ENCODE data around the gene CDS1.
"Not testable (repeated sequence)": the region's sequence is repeated elsewhere in the genome, so short reads cannot be mapped to it uniquely, and the experiment has no call there.

Gene CDS1

GRCh38 chr4:84673475-84674240, 90.7 kb downstream of the CDS1 start:
- peak; percentile 92 for DNase-seq (ENCODE audit: low read depth)

GRCh38 chr4:84677093-84677492, 94.2 kb downstream of the CDS1 start:
- no peak for DNase-seq (ENCODE audit: low read depth)

GRCh38 chr4:84677995-84678394, 95.1 kb downstream of the CDS1 start:
- no peak for DNase-seq (ENCODE audit: low read depth)

GRCh38 chr4:84678976-84679744, 96.2 kb downstream of the CDS1 start:
- no peak for DNase-seq (ENCODE audit: low read depth)

- DNase-seq (ENCODE audit: low read depth), result no peak
These were observed 98.0 kb downstream of the CDS1 start for GRCh38 chr4:84680956-84681355.

GRCh38 chr4:84681486-84682274, 98.8 kb downstream of the CDS1 start:
- DNase-seq (ENCODE audit: low read depth), result peak; percentile 87

GRCh38 chr4:84682661-84683060, 99.7 kb downstream of the CDS1 start:
- DNase-seq (ENCODE audit: low read depth), result not testable (repeated sequence)

- no peak for DNase-seq (ENCODE audit: low read depth)
These were observed 100.3 kb downstream of the CDS1 start for GRCh38 chr4:84683064-84683850.

- no peak for DNase-seq (ENCODE audit: low read depth)
These were observed 101.4 kb downstream of the CDS1 start for GRCh38 chr4:84684361-84684760.

- DNase-seq (ENCODE audit: low read depth), result no peak
These were observed 102.2 kb downstream of the CDS1 start for GRCh38 chr4:84685105-84685504.

GRCh38 chr4:84688605-84689004, 105.7 kb downstream of the CDS1 start:
- no peak for DNase-seq (ENCODE audit: low read depth)

- DNase-seq (ENCODE audit: low read depth), result no peak
These were observed 106.3 kb downstream of the CDS1 start for GRCh38 chr4:84689197-84689596.

- DNase-seq (ENCODE audit: low read depth), result peak; percentile 32
These were observed 107.6 kb downstream of the CDS1 start for GRCh38 chr4:84690481-84690880.

- DNase-seq (ENCODE audit: low read depth), result peak; percentile 95
These were observed 108.3 kb downstream of the CDS1 start for GRCh38 chr4:84691170-84691691.

- no peak for DNase-seq (ENCODE audit: low read depth)
These were observed 108.9 kb downstream of the CDS1 start for GRCh38 chr4:84691800-84692199.

GRCh38 chr4:84697159-84697558, 114.2 kb downstream of the CDS1 start:
- DNase-seq (ENCODE audit: low read depth), result no peak

GRCh38 chr4:84697615-84698201, 114.8 kb downstream of the CDS1 start:
- DNase-seq (ENCODE audit: low read depth), result no peak

- no peak for DNase-seq (ENCODE audit: low read depth)
These were observed 116.2 kb downstream of the CDS1 start for GRCh38 chr4:84699001-84699671.
